CD4-positive, alpha-beta memory T cell (primary cell): ENCODE data around the gene ERICH6. TPM values are rescaled to one million over a fixed set of nuclear protein-coding genes. Genes with fewer than 3 reads are reported as not detected.
"Not testable (repeated sequence)": the region's sequence is repeated elsewhere in the genome, so short reads cannot be mapped to it uniquely, and the experiment has no call there.

Experiments
- CTCF ChIA-PET: fragments of 350-600 bp; sonication (Branson Sonifier 250); formaldehyde crosslinking; loops from one replicate; lab custom pipeline; 2021; ENCODE audit warnings: inconsistent platforms; ENCODE audit not compliant: partially characterized antibody; lab: Charles Lee
- POLR2A ChIA-PET: fragments of 350-600 bp; sonication (Branson Sonifier 250); formaldehyde crosslinking; loops from one replicate; lab custom pipeline; 2021; ENCODE audit not compliant: partially characterized antibody; lab: Charles Lee
- DNase-seq, 5 donors: peaks; one replicate each; pipeline versions ENCODE4 v3.0.0 to v3.0.0-alpha.2; 2020 to 2022; ENCODE audit warnings: mixed read lengths in 1 of 5
- H3K27ac ChIP-seq: one replicate; pipeline ENCODE4 v1.7.0; 2013; ENCODE audit warnings: low read depth, low read length
- H3K27me3 ChIP-seq: 2 replicates; pipeline ENCODE4 v1.7.0; 2013; ENCODE audit warnings: mild to moderate bottlenecking, low read length, moderate library complexity; ENCODE audit not compliant: insufficient read depth
- H3K36me3 ChIP-seq: 2 replicates; pipeline ENCODE4 v1.7.0; 2013; ENCODE audit warnings: mild to moderate bottlenecking, low read length, moderate library complexity; ENCODE audit not compliant: insufficient read depth
- H3K4me1 ChIP-seq: 2 replicates; pipeline ENCODE4 v1.7.0; 2013; ENCODE audit warnings: mild to moderate bottlenecking, low read length, moderate library complexity; ENCODE audit not compliant: insufficient read depth
- H3K4me3 ChIP-seq, 2 donors: one replicate each; pipeline ENCODE4 v1.7.0; 2013; ENCODE audit warnings: low read length in 2 of 2, mild to moderate bottlenecking in 1 of 2
- H3K9me3 ChIP-seq, 2 donors: one replicate each; pipeline ENCODE4 v1.7.0; 2013; ENCODE audit warnings: low read length in 2 of 2, control low read depth in 1 of 2; ENCODE audit not compliant: control insufficient read depth in 1 of 2
- H3K27ac Mint-ChIP-seq, 7 donors: one replicate each; pipeline ENCODE4 v1.8.0; 2020 to 2021; ENCODE audit warnings: mixed read lengths in 7 of 7, mild to moderate bottlenecking in 6 of 7, inconsistent platforms in 3 of 7, moderate library complexity in 3 of 7
- H3K27me3 Mint-ChIP-seq, 2 donors: one replicate each; pipeline ENCODE4 v1.8.0; 2020 to 2021; ENCODE audit warnings: mixed read lengths in 2 of 2
- H3K36me3 Mint-ChIP-seq, 2 donors: one replicate each; pipeline ENCODE4 v1.8.0; 2020 to 2021; ENCODE audit warnings: mixed read lengths in 2 of 2, inconsistent platforms in 1 of 2, mild to moderate bottlenecking in 1 of 2
- H3K4me1 Mint-ChIP-seq, 4 donors: one replicate each; pipeline ENCODE4 v1.8.0; 2020 to 2021; ENCODE audit warnings: mixed read lengths in 4 of 4, mild to moderate bottlenecking in 1 of 4
- H3K4me3 Mint-ChIP-seq, 8 donors: one replicate each; pipeline ENCODE4 v1.8.0; 2020 to 2021; ENCODE audit warnings: mixed read lengths in 8 of 8, mild to moderate bottlenecking in 7 of 8, moderate library complexity in 6 of 8, inconsistent platforms in 3 of 8
- H3K9me3 Mint-ChIP-seq, 8 donors: one replicate each; pipeline ENCODE4 v1.8.0; 2020 to 2021; ENCODE audit warnings: mixed read lengths in 8 of 8, mild to moderate bottlenecking in 5 of 8, inconsistent platforms in 3 of 8, moderate library complexity in 1 of 8
- intact Hi-C: fragments of 100-400 bp; cut with micrococcal nuclease; formaldehyde crosslinking; loops from one replicate; pipeline ENCODE4 v1.15.1; 2023
- polyA plus RNA-seq, 2 donors: library from polyadenylated mRNA; unstranded; fragments of 300-500 nt; fragmentation: Illumina TruSeq; gene quantifications; one replicate each; pipeline ENCODE4 v1.2.3, GENCODE V29; 2021
- total RNA-seq, 2 experiments: library from RNA; stranded (reverse); gene quantifications; one replicate each; pipeline ENCODE4 v1.2.3, GENCODE V29; 2021

The ERICH6 gene
- total and polyA plus RNA-seq, 4 experiments from 2014 or later = 0.75 TPM; not detected in 3

GRCh38 chr3:150622955-150623354 lies 80.8 kb downstream of the ERICH6 start:
- H3K27me3 Mint-ChIP-seq, H3K4me3 Mint-ChIP-seq, H3K9me3 ChIP-seq, H3K27me3 ChIP-seq, H3K9me3 Mint-ChIP-seq, intact Hi-C loops, DNase-seq, H3K4me3 ChIP-seq, POLR2A ChIA-PET, H3K27ac ChIP-seq: not testable (repeated sequence)
- peak overlapping the region in 2 of 7 donors; percentile 57 to 72 for H3K27ac Mint-ChIP-seq
- Histone ChIP-seq H3K36me3 (peaks cover 14% of the 10 kb centered on the region), H3K4me1 (peaks cover 42% of the 10 kb centered on the region)
- CTCF ChIA-PET = interaction anchor here (1.2 kb wide), 1 partner anchor 100 kb away, joined by 4 read pairs; no protein-coding TSS in a partner anchor
- peaks cover 34 to 60% of the 10 kb centered on the region in 2 donors for H3K36me3 Mint-ChIP-seq
- H3K4me1 Mint-ChIP-seq = peaks cover 33 to 61% (median 42%) of the 10 kb centered on the region in 4 donors

DNA sequence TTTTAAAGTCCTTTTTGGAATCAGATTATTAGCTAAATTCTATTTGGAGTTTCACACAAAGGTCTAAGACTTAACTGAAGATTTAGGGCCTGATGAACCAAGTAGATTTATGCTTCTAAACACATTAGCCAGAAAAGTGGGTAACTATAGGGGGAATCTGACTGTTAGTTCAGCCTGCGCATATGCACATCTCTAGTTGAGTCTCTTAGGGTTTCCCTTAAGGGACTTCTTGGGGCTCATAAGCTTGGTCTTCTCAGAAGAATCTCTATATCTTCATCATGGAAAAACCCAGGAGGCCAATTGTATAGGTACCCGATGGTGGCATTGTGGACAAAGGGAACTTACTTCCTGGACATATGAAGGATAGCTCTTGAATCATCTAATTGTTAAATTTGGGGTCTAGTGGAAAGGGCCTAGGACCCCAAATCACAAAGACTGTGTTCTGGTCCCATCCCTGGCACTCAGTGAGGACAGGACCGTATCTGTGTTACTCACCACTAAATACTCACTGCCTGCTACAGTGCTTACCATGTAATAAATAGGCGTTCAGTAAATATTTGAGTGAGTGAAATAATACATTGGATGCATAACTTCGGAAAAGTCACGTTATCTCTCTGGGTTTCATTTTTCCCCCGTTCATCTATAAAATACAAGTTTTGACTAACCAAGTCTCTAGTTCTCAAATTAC lies 83.6 kb downstream of the ERICH6 start:
- H3K9me3 Mint-ChIP-seq = no peaks in the 10 kb centered on the region
- H3K4me3 ChIP-seq = no peak overlapping the region
- no peaks in the 10 kb centered on the region for H3K27me3 ChIP-seq
- H3K27ac Mint-ChIP-seq = peak overlapping the region in 4 of 7 donors; percentile 8 to 85 (median 44)
- peak overlapping the region in 1 of 8 donors; percentile 48 for H3K4me3 Mint-ChIP-seq
- peaks cover 36 to 67% (median 47%) of the 10 kb centered on the region in 4 donors for H3K4me1 Mint-ChIP-seq
- DNase-seq = no peak
- peaks cover 8% of the 10 kb centered on the region for H3K36me3 ChIP-seq
- no peak overlapping the region for H3K27ac ChIP-seq
- POLR2A ChIA-PET = interaction anchor here (0.9 kb wide), 2 partner anchors 17 to 74 kb away, joined by 4 read pairs; partner anchors contain the start of genes SELENOT and SERP1
- no peaks in the 10 kb centered on the region for H3K27me3 Mint-ChIP-seq
- peaks cover 15 to 45% of the 10 kb centered on the region in 2 donors for H3K36me3 Mint-ChIP-seq
- peaks cover 57% of the 10 kb centered on the region for H3K4me1 ChIP-seq
- intact Hi-C loops = no loop called here
- CTCF ChIA-PET = no interaction called here
- no peaks in the 10 kb centered on the region for H3K9me3 ChIP-seq

DNA sequence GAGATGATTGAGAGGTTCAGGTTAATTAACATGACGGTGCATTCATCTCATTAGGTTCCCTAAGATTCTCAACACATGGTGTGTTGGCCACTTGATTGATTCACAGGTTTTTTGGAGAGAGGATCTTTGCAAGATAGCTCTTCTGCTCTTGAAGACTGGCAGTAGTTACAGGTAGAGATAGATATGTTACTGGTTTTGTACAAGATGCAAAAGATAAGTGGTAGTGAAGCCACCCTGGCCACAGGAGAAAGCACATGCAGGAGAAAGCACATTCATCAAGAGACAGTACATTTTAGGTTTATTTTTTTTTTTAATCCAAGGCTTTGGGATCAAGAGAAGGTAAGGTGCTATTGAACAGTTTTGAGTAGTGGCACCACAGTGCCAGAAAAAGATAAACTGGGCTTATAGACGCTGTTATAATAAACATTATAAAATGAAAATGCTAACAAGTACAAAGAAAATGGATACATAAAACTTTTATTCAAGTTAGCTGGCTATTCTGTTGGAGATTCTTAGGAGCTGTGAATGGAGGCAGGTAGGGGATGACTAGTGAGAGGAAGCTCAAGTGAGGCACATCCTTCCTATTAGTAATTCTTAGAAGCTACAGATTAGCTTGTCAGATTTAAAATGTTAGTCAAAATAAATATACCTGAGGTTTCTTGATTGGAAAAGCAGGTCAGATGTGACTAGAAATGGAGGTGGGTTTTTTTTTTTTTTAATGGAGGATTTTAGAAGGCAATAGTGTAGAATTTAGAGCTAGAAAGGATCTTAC lies 89.8 kb downstream of the ERICH6 start:
- Histone ChIP-seq H3K27ac (no peak overlapping the region), H3K36me3 (peaks cover 14% of the 10 kb centered on the region), H3K4me1 (peaks cover 71% of the 10 kb centered on the region), H3K9me3 (no peaks in the 10 kb centered on the region), H3K4me3 (no peak overlapping the region), H3K27me3 (no peaks in the 10 kb centered on the region)
- H3K9me3 Mint-ChIP-seq = peaks cover 0 to 5% (median 0%) of the 10 kb centered on the region in 8 donors
- no peak for DNase-seq
- H3K27ac Mint-ChIP-seq = peak overlapping the region in 6 of 7 donors; percentile 10 to 81 (median 52)
- POLR2A ChIA-PET = interaction anchor here (0.6 to 1.1 kb wide), 3 partner anchors 10 to 1572 kb away, joined by 3 to 5 read pairs (median 3); no protein-coding TSS in a partner anchor
- H3K4me3 Mint-ChIP-seq = peak overlapping the region in 5 of 8 donors; percentile 10 to 74 (median 41)
- peaks cover 29 to 44% of the 10 kb centered on the region in 2 donors for H3K36me3 Mint-ChIP-seq
- peaks cover 44 to 77% (median 63%) of the 10 kb centered on the region in 4 donors for H3K4me1 Mint-ChIP-seq
- H3K27me3 Mint-ChIP-seq = no peaks in the 10 kb centered on the region
- CTCF ChIA-PET = interaction anchor here (1.6 kb wide), 1 partner anchor 11 kb away, joined by 7 read pairs; the partner anchor contains the start of gene SELENOT
- intact Hi-C loops = no loop called here

GRCh38 chr3:150613034-150613433 lies 90.7 kb downstream of the ERICH6 start:
- Mint-ChIP-seq H3K27me3 (no peaks in the 10 kb centered on the region), H3K4me3 (peak overlapping the region in 3 of 8 donors; percentile 23 to 37 (median 36)), H3K36me3 (peaks cover 22 to 36% of the 10 kb centered on the region in 2 donors), H3K9me3 (peaks cover 0 to 5% (median 0%) of the 10 kb centered on the region in 8 donors), H3K27ac (peak overlapping the region in 2 of 7 donors; percentile 12 to 22), H3K4me1 (peaks cover 41 to 77% (median 62%) of the 10 kb centered on the region in 4 donors)
- Histone ChIP-seq H3K4me3 (no peak overlapping the region), H3K36me3 (peaks cover 8% of the 10 kb centered on the region), H3K4me1 (peaks cover 71% of the 10 kb centered on the region), H3K27ac (no peak overlapping the region), H3K9me3 (no peaks in the 10 kb centered on the region), H3K27me3 (no peaks in the 10 kb centered on the region)
- intact Hi-C loops = no loop called here
- ChIA-PET POLR2A (interaction anchor here (0.6 to 1.1 kb wide), 3 partner anchors 10 to 1573 kb away, joined by 3 to 5 read pairs (median 5); partner anchors contain the start of gene SELENOT), CTCF (interaction anchor here (1.6 kb wide), 1 partner anchor 10 kb away, joined by 7 read pairs; the partner anchor contains the start of gene SELENOT)
- no peak for DNase-seq

DNA sequence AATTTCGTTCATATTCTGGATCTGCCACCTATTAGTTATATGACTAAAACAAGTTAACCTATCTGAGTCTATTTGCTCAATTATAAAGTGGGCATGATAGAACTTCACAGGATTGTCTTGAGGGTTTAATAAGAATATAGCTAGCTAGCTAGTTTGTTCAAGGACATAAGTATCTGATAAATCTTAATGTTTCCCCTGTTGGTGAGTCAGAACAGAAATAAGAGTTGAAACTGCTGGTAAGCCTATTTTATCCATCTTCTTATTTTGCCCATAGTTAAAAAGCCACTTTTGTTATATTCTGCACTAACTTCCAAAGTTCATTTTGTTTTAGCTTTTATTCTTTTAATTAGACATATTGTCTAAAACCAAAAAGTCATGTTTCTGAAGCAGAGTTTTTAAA lies 91.2 kb downstream of the ERICH6 start:
- Mint-ChIP-seq H3K4me1 (peaks cover 46 to 77% (median 64%) of the 10 kb centered on the region in 4 donors), H3K27me3 (no peaks in the 10 kb centered on the region), H3K4me3 (peak overlapping the region in 2 of 8 donors; percentile 22 to 37), H3K9me3 (peaks cover 0 to 5% (median 0%) of the 10 kb centered on the region in 8 donors), H3K27ac (peak overlapping the region in 1 of 7 donors; percentile 12), H3K36me3 (peaks cover 25 to 38% of the 10 kb centered on the region in 2 donors)
- H3K9me3 ChIP-seq = no peaks in the 10 kb centered on the region
- peaks cover 71% of the 10 kb centered on the region for H3K4me1 ChIP-seq
- H3K36me3 ChIP-seq = peaks cover 7% of the 10 kb centered on the region
- H3K4me3 ChIP-seq = no peak overlapping the region
- CTCF ChIA-PET = interaction anchor here (0.8 to 1.6 kb wide), 3 partner anchors 10 to 79 kb away, joined by 3 to 7 read pairs (median 4); partner anchors contain the start of gene SELENOT
- no peak overlapping the region for H3K27ac ChIP-seq
- no peak for DNase-seq
- H3K27me3 ChIP-seq = no peaks in the 10 kb centered on the region
- POLR2A ChIA-PET = interaction anchor here (1.0 to 1.1 kb wide), 2 partner anchors 10 to 149 kb away, joined by 3 to 5 read pairs; partner anchors contain the start of gene SELENOT
- intact Hi-C loops = no loop called here

DNA sequence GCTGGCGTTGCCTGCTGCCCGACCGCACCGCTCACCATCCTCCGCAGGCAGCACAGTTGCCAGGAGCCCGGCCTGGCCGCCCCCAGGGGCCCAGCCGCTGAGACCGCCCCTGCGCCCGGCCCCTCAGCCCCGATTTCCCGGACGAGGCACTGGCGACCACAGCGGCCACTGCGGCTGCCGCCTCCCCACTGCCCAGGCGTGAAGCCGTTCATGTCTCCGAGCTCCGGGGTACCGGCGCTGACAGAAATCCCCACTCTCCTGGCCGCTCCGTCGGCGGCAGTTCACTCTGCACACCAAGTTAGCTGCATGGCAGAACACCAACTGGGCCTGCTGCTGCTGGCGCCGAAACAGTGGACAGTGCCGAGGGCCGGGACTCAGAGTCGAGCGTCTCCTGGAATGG lies 92.1 kb downstream of the ERICH6 start:
- Mint-ChIP-seq H3K27ac (no peak overlapping the region), H3K36me3 (peaks cover 27 to 44% of the 10 kb centered on the region in 2 donors), H3K4me3 (peak overlapping the region in 1 of 8 donors; percentile 44), H3K9me3 (peaks cover 0 to 5% (median 0%) of the 10 kb centered on the region in 8 donors), H3K27me3 (no peaks in the 10 kb centered on the region), H3K4me1 (peaks cover 48 to 77% (median 65%) of the 10 kb centered on the region in 4 donors)
- H3K9me3 ChIP-seq = no peaks in the 10 kb centered on the region
- DNase-seq = no peak
- ChIA-PET POLR2A (interaction anchor here (1.0 to 1.1 kb wide), 3 partner anchors 9 to 1482 kb away, joined by 3 read pairs; partner anchors contain the start of gene HPS3), CTCF (interaction anchor here (1.3 kb wide), 1 partner anchor 21 kb away, joined by 4 read pairs; no protein-coding TSS in a partner anchor)
- H3K36me3 ChIP-seq = peaks cover 7% of the 10 kb centered on the region
- H3K4me1 ChIP-seq = peaks cover 71% of the 10 kb centered on the region
- H3K27ac ChIP-seq = no peak overlapping the region
- no peak overlapping the region for H3K4me3 ChIP-seq
- intact Hi-C loops = no loop called here
- H3K27me3 ChIP-seq = no peaks in the 10 kb centered on the region
